Smooth muscle cell (in vitro differentiated cells): Measurements from ENCODE around the gene INAFM2. TPM values are rescaled to one million over a fixed set of nuclear protein-coding genes. Genes with fewer than 3 reads are reported as not detected.

Experiments
- DNase-seq: peaks from one replicate; lab custom pipeline; 2025; ENCODE audit not compliant: unreplicated experiment; lab: John Stamatoyannopoulos, UW
- H2AFZ ChIP-seq: fragments of 200-600 bp; sonication (generic); 2 replicates; pipeline ENCODE4 v1.6.0; 2016; ENCODE audit warnings: antibody characterized with exemption, low read depth, mild to moderate bottlenecking
- H3F3A ChIP-seq: fragments of 200-600 bp; sonication (generic); 2 replicates; pipeline ENCODE4 v1.6.0; 2017; ENCODE audit warnings: antibody characterized with exemption, low read depth
- H3K27ac ChIP-seq: fragments of 200-600 bp; sonication (generic); 2 replicates; pipeline ENCODE4 v1.5.1; 2016; ENCODE audit warnings: low read depth, mild to moderate bottlenecking
- H3K27me3 ChIP-seq: fragments of 200-600 bp; sonication (generic); 2 replicates; pipeline ENCODE4 v1.6.1; 2016; ENCODE audit warnings: low read depth, mild to moderate bottlenecking
- H3K36me3 ChIP-seq: fragments of 200-600 bp; sonication (generic); 2 replicates; pipeline ENCODE4 v1.5.1; 2016; ENCODE audit warnings: low read depth
- H3K4me1 ChIP-seq: fragments of 200-600 bp; sonication (generic); 2 replicates; pipeline ENCODE4 v1.5.1; 2016; ENCODE audit warnings: low read depth
- H3K4me2 ChIP-seq: fragments of 200-600 bp; sonication (generic); 2 replicates; pipeline ENCODE4 v1.6.0; 2016; ENCODE audit warnings: mild to moderate bottlenecking
- H3K4me3 ChIP-seq: fragments of 200-600 bp; sonication (generic); 2 replicates; pipeline ENCODE4 v1.5.1; 2016; ENCODE audit warnings: mild to moderate bottlenecking
- H3K79me2 ChIP-seq: fragments of 200-600 bp; sonication (generic); 2 replicates; pipeline ENCODE4 v1.6.0; 2016; ENCODE audit warnings: low read depth, mild to moderate bottlenecking
- H3K9ac ChIP-seq: fragments of 200-600 bp; sonication (generic); 2 replicates; pipeline ENCODE4 v1.6.0; 2016; ENCODE audit warnings: low read depth
- H3K9me3 ChIP-seq: fragments of 200-600 bp; sonication (generic); replicated peaks from 2 replicates; pipeline ENCODE4 v1.5.1; 2016; ENCODE audit warnings: low read depth
- H4K20me1 ChIP-seq: fragments of 200-600 bp; sonication (generic); 2 replicates; pipeline ENCODE4 v1.6.0; 2016; ENCODE audit warnings: low read depth
- WGBS: methylation state at CpG from one replicate; pipeline ENCODE4 v1.1.7; 2016; ENCODE audit warnings: low lambda C conversion rate; 5-methylcytosine and 5-hydroxymethylcytosine counted together
- polyA plus RNA-seq: library from polyadenylated mRNA; unstranded; fragments of >200 nt; fragmentation: Nextera tagmentation; extraction: Ambion mirVana; gene quantifications from 2 replicates; pipeline ENCODE4 v1.2.1, GENCODE V29; 2016
- total RNA-seq: library from RNA; depleted of rRNA; stranded (reverse); fragments of >200 nt; gene quantifications from 2 replicates; pipeline ENCODE4 v1.2.3, GENCODE V29; 2014
- TF ChIP-seq, protein P1 (sequence below): fragments of 200-600 bp; sonication (generic); IDR thresholded peaks from 2 replicates; pipeline ENCODE4 v1.5.1; 2017; ENCODE audit warnings: borderline replicate concordance, mild to moderate bottlenecking, antibody characterized with exemption; ENCODE audit not compliant: insufficient read depth, poor library complexity, severe bottlenecking

The INAFM2 gene
- total and polyA plus RNA-seq, 2 experiments from 2014 or later: 23.9 to 28.1 TPM

DNA sequence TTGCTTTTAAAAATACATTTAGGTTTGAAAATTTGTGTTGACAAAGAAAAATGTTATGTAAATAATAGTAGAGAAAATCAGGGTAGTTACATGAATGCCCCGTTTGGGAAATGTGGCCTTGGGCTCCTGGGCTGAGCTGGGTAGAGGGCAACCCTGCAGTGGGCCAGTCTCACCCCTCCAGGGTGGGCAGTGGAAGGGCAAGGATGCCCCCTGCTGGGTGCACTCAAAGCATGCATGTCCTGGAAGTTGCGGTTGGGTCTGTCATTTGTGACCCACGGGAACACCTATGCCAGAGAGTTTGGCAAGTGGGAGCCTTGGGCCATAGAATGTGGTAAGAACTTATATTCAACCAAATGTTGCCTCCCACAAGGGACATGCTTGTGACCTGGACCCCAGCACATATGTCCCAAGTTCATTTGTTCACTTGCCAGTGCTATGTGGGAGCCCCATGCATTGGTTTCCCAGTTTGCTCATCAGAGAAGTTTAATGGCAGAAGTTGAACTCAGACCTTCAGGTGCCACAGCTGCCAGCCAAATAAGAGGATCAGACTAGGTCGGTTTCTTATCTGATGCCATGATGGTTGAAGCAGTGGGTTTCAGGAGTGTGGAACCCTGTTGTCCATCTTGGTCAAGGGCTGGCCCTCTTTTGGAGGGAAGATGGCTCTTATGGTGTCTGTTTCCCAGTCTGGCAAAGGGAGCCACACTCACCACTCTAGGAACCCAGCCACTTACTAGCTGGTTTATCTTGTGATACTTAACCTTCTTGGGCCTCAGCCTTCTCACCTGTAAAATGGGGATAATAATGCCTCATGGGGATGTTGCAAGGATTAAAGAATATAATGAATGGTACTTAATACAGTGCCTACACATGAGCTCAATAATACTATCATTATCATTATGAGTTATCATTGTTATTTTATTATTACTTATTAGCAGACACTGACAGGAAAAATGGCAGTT, 13.2 kb upstream of the INAFM2 start:
- no peak overlapping the region for H3K9ac ChIP-seq
- DNase-seq: peak; percentile 13
- WGBS: 32% methylated on average over 4 of the region's 4 CpGs
- no peaks in the 10 kb centered on the region for H3K9me3 ChIP-seq
- H3K4me3 ChIP-seq: no peak overlapping the region
- H3K79me2 ChIP-seq: no peaks in the 10 kb centered on the region
- TF ChIP-seq, protein P1, sequence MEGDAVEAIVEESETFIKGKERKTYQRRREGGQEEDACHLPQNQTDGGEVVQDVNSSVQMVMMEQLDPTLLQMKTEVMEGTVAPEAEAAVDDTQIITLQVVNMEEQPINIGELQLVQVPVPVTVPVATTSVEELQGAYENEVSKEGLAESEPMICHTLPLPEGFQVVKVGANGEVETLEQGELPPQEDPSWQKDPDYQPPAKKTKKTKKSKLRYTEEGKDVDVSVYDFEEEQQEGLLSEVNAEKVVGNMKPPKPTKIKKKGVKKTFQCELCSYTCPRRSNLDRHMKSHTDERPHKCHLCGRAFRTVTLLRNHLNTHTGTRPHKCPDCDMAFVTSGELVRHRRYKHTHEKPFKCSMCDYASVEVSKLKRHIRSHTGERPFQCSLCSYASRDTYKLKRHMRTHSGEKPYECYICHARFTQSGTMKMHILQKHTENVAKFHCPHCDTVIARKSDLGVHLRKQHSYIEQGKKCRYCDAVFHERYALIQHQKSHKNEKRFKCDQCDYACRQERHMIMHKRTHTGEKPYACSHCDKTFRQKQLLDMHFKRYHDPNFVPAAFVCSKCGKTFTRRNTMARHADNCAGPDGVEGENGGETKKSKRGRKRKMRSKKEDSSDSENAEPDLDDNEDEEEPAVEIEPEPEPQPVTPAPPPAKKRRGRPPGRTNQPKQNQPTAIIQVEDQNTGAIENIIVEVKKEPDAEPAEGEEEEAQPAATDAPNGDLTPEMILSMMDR: peak; percentile 69
- H3K27ac ChIP-seq: no peak overlapping the region
- no peaks in the 10 kb centered on the region for H3K36me3 ChIP-seq
- no peak overlapping the region for H2AFZ ChIP-seq
- H3F3A ChIP-seq: peaks cover 7% of the 10 kb centered on the region
- no peak overlapping the region for H3K4me2 ChIP-seq
- H3K4me1 ChIP-seq: peaks cover 17% of the 10 kb centered on the region
- peaks cover 57% of the 10 kb centered on the region for H3K27me3 ChIP-seq
- H4K20me1 ChIP-seq: no peaks in the 10 kb centered on the region

DNA sequence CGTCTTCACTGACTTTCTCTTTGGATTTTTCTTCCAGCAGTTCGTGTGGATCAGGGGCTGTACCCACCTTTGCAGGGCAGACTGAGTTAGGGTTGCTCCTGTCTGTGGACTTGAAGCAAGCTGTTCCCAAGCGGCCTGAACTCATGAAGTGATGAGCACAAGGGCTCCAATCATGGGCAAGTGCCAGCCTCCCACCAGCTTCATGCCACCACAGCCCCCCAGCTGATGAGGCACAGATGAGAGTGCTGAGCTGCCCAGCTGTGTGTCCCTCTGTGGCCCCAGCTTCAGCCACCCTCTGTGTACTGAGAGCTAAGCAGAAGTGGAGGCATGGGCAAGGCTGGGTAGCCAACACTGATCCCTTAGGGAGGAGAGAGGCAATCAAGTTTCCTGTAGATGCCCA, 12.5 kb upstream of the INAFM2 start:
- no peak for DNase-seq
- no peak overlapping the region for H3K27ac ChIP-seq
- H3K4me3 ChIP-seq: no peak overlapping the region
- H3K9me3 ChIP-seq: no peaks in the 10 kb centered on the region
- H3F3A ChIP-seq: peaks cover 7% of the 10 kb centered on the region
- peaks cover 59% of the 10 kb centered on the region for H3K27me3 ChIP-seq
- no peaks in the 10 kb centered on the region for H3K36me3 ChIP-seq
- no peak overlapping the region for H3K9ac ChIP-seq
- no peaks in the 10 kb centered on the region for H4K20me1 ChIP-seq
- TF ChIP-seq, protein P1: no peak
- WGBS: 62% methylated on average over 3 of the region's 3 CpGs
- H3K79me2 ChIP-seq: no peaks in the 10 kb centered on the region
- no peak overlapping the region for H2AFZ ChIP-seq
- peaks cover 17% of the 10 kb centered on the region for H3K4me1 ChIP-seq
- no peak overlapping the region for H3K4me2 ChIP-seq

DNA sequence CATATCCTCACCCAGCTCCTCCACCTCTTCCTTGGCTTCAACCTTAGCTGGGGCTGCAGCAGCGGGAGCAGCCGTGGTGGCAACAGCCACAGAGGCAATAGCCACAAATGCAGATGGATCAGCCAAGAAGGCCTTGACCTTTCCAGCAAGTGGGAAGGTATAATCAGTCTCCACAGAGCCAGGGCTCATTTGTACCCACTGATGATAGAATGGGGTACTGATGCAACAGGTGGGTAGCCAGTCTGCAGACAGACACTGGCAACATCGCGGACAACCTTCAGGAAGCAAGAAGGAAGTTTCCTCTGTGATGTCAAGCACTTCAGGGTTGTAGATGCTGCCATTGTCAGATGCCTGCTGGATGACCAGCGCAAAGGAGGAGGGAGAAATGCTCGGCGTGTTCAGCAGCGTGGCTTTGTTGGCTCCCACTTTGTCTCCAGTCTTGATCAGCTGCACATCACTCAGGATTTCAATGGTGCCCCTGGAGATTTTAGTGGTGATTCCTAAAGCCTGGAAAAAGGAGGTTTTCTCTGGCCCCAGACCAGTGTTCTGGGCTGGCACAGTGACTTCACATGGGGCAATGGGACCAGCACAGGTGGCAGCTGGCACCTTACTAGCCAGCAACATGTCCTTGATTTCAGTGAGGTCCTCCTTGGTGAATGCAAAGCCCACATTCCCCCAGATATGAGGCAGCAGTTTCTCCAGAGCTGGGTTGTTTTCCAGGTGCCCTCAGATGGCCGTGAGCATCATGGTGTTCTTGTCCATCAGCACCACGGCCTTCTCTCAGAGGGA, 10.9 kb upstream of the INAFM2 start:
- no peaks in the 10 kb centered on the region for H4K20me1 ChIP-seq
- no peaks in the 10 kb centered on the region for H3K9me3 ChIP-seq
- H2AFZ ChIP-seq: no peak overlapping the region
- peaks cover 7% of the 10 kb centered on the region for H3F3A ChIP-seq
- no peak overlapping the region for H3K4me3 ChIP-seq
- no peak overlapping the region for H3K4me2 ChIP-seq
- H3K79me2 ChIP-seq: no peaks in the 10 kb centered on the region
- H3K27me3 ChIP-seq: peaks cover 67% of the 10 kb centered on the region
- H3K27ac ChIP-seq: no peak overlapping the region
- DNase-seq: no peak
- H3K9ac ChIP-seq: no peak overlapping the region
- TF ChIP-seq, protein P1: no peak
- 92% methylated on average over 10 of the region's 10 CpGs for WGBS
- no peaks in the 10 kb centered on the region for H3K36me3 ChIP-seq
- H3K4me1 ChIP-seq: peaks cover 9% of the 10 kb centered on the region
